Stimulated activated effector memory CD8-positive, alpha-beta T cell treated with anti-CD3 and anti-CD28 coated beads, Interleukin-12 subunit alpha, Interleukin-12 subunit beta, amount 100 ng/mL, for 72 hours (primary cell): ENCODE data around the gene LAMA4.

Experiments
- ATAC-seq: fragments of 150-1000 bp; cut with Tn5 transposase; 2 replicates; pipeline ENCODE4 v1.10.0; 2021
- DNase-seq, 2 donors: peaks; one replicate each; pipeline ENCODE4 v3.0.0; 2021 to 2022; ENCODE audit warnings: low spot score in 2 of 2
- H3K27ac Mint-ChIP-seq: one replicate; pipeline ENCODE4 v1.8.0; 2022; ENCODE audit warnings: mild to moderate bottlenecking, mixed read lengths
- H3K36me3 Mint-ChIP-seq: one replicate; pipeline ENCODE4 v1.8.0; 2022; ENCODE audit warnings: mild to moderate bottlenecking, mixed read lengths
- H3K4me1 Mint-ChIP-seq: one replicate; pipeline ENCODE4 v1.8.0; 2022; ENCODE audit warnings: mixed read lengths
- H3K4me3 Mint-ChIP-seq: one replicate; pipeline ENCODE4 v1.8.0; 2022; ENCODE audit warnings: mild to moderate bottlenecking, mixed read lengths
- H3K9me3 Mint-ChIP-seq: one replicate; pipeline ENCODE4 v1.8.0; 2022; ENCODE audit warnings: mixed read lengths

Gene LAMA4

DNA sequence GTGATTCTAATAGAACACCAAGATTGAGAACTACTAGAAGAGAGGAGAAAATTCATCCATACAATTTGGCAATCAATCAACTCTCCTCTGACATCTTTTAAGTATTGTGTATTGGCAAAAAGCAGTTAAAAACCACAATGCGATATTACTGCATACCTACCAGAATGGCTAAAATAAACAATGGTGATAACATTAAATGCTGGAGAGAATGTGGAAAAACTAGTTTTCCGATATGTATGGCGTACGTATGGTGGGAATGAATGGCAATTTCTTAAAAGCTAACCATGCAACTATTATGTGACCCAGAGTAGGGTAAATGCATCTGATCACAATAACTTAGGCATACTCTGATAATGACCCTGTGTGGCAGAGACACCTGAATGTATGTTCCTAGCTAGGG, 29.3 kb upstream of the LAMA4 start:
- no peak overlapping the region for H3K27ac Mint-ChIP-seq
- no peak overlapping the region for H3K4me3 Mint-ChIP-seq
- H3K4me1 Mint-ChIP-seq: peaks cover 14% of the 10 kb centered on the region
- peaks cover 6% of the 10 kb centered on the region for H3K36me3 Mint-ChIP-seq
- no peak for DNase-seq
- no peak for ATAC-seq
- no peaks in the 10 kb centered on the region for H3K9me3 Mint-ChIP-seq

DNA sequence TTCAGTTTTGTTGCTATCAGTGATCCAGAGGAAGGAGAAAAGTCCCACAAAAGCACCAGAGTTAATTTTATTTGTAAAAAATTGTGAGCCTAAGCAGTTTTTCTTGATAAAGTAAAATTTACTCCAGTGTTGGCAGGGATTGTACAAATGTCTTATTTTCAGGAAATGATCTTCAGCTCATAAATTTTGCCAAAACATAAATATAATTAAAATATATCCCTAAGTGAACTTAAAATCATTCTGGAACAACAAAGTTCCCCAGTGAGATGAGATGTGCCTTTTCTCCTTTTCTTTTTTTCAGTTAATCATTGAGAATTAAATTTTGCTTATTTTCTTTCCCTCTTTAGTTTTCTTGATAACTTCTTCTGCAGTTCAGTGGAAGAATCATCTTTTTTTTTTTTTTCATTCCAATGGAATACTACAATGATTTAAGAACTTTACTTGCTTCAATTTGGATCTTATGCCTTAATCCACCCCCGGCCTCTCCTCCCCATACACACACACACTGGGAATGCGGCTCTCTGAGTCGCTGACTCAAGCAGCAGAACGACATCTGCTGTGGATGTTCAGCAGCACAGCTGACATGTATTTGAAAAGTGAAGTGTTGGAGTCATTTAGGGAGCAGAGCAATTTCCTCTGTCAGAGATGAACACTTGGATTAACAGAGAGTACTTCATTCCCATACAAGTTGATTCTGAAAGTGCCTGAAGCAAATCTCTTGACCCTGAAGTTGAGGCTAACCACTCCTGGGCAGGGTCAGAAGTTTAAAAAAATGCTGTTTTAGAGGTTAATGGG, 27.7 kb upstream of the LAMA4 start:
- DNase-seq: no peak
- no peak for ATAC-seq
- Mint-ChIP-seq H3K9me3 (no peaks in the 10 kb centered on the region), H3K36me3 (peaks cover 6% of the 10 kb centered on the region), H3K4me1 (peaks cover 11% of the 10 kb centered on the region), H3K27ac (no peak overlapping the region), H3K4me3 (no peak overlapping the region)

DNA sequence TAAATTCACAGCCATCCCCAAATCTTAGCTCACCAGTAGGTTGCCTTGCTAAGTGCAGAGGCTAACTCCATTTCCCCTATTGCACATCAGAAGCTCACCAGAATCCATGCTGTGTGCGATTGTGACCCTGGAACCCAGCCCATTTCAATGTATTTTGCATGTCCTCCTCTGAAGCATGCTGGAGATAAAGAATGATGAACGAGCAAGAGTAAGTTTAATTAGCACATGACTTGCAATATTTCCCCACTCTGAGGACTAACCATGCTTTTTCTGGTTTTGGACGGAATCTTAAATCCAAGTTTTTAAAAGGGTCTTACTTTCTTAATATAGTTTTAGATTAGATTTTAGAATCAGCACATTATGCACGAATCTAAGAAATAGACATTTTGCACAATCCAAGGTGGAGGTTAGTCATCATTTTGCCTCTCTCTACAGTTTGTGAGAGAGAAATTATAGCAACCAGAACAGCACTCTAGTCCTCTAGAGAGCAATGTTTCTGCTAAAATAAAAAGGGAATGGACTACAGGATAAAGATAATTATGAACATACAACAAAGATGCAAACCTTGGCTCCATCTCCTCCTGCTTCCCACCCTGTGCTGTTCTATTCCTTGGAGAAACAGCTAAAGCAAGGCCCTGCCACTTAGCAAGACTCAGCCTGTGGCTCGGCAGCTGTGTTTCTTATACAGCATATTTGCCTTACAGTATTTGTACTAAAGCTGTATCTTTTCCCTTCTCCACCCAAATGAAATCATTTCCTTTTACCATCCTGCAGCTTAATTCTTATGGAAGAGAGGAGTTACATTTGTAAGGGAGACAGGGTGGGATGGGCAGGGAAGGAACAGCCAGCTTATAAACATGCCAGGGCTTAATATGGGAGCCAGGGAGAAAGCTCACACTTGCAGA, 24.9 kb upstream of the LAMA4 start:
- DNase-seq: no peak
- Mint-ChIP-seq H3K27ac (no peak overlapping the region), H3K36me3 (no peaks in the 10 kb centered on the region), H3K9me3 (no peaks in the 10 kb centered on the region), H3K4me1 (no peaks in the 10 kb centered on the region), H3K4me3 (no peak overlapping the region)
- ATAC-seq: no peak

DNA sequence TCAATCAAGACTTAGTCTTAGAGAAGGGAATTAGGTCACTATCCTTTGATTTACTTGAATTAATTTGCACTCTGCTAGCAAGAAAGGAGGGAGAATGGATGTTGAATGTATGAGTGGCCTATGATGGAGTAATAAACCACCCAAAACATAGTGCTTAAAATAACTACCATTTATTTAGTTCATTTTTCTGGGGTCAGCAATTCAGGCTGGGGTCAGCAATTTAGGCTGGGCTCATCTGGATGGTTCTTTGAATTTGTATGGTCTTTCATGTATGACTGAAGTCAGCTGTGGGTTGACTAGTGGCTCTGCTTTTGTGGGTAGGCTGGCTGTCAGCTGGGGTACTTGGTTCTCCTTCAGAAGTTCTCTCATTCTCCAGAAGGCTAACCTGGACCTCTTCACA, 21.0 kb upstream of the LAMA4 start:
- peaks cover 7% of the 10 kb centered on the region for H3K4me1 Mint-ChIP-seq
- H3K9me3 Mint-ChIP-seq: no peaks in the 10 kb centered on the region

DNA sequence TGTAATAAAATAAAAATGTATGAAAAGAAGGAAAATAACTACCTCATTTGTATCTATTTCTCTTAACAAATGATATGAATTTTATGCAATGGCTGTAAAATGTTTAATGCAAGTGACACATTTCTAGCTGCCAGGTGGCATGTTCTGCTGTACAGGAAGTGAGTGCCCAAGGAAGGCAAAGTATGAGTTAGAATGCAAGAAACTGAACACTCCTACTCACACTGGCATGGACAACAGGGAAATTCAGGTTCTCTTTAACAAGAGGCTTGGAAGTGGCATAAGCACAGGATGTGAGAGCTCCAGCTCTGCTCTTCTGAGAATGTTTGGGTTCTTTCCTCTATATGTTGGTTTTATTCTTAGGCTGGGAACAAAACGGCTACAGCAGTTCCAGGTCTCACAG, 20.4 kb upstream of the LAMA4 start:
- H3K9me3 Mint-ChIP-seq: no peaks in the 10 kb centered on the region
- DNase-seq: no peak
- H3K4me1 Mint-ChIP-seq: peaks cover 12% of the 10 kb centered on the region

More for the DNA sequence above, 21.0 kb upstream of the LAMA4 start:
- Mint-ChIP-seq H3K27ac (no peak overlapping the region), H3K36me3 (no peaks in the 10 kb centered on the region), H3K4me3 (no peak overlapping the region)
- no peak for ATAC-seq
- DNase-seq: no peak

DNA sequence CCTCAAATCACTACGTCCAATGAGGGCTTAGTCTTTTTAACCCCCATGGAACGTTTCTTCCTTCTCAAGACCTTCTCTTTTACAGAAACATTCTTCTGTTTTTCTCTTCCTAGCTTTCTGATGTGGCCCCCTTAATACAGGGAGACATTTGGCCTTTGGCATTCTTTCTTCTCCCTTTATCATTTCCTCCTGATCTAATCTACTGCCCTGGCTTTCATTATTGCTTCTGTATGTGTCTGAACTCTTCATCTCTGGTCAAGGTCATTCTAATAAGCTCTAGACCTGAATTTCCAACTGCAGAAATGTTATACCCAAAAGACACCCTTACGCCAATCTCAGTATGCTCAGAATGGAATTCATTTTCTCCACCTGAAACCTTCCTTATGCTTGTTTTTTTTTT, 18.4 kb upstream of the LAMA4 start:
- peaks cover 14% of the 10 kb centered on the region for H3K4me1 Mint-ChIP-seq
- no peaks in the 10 kb centered on the region for H3K36me3 Mint-ChIP-seq
- H3K9me3 Mint-ChIP-seq: no peaks in the 10 kb centered on the region
- ATAC-seq (no peak), DNase-seq (no peak)
- H3K4me3 Mint-ChIP-seq: no peak overlapping the region
- no peak overlapping the region for H3K27ac Mint-ChIP-seq

More for the DNA sequence above, 20.4 kb upstream of the LAMA4 start:
- Mint-ChIP-seq H3K27ac (no peak overlapping the region), H3K4me3 (no peak overlapping the region), H3K36me3 (no peaks in the 10 kb centered on the region)
- ATAC-seq: no peak

DNA sequence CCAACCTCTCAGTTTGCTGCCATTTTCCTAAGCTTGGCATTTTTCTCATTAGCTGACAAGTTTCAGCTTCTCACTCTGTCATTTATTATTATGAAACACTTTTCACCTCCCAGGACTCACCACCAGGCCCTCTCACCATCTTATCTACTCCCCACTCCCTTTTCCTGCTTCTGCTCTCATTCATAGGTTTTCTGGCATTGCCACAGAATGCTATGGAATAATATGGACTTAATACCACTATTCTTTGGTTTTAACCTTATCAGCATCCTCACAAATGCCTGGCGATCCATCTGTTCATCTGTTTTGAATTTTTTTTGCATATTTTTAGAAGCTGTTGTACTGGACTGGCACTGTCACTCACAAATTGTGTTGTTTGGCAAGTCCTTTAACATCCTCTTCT, 16.4 kb upstream of the LAMA4 start:
- DNase-seq: no peak
- peaks cover 14% of the 10 kb centered on the region for H3K4me1 Mint-ChIP-seq
- no peaks in the 10 kb centered on the region for H3K9me3 Mint-ChIP-seq
- no peak for ATAC-seq
- no peak overlapping the region for H3K4me3 Mint-ChIP-seq
- H3K27ac Mint-ChIP-seq: no peak overlapping the region
- no peaks in the 10 kb centered on the region for H3K36me3 Mint-ChIP-seq

DNA sequence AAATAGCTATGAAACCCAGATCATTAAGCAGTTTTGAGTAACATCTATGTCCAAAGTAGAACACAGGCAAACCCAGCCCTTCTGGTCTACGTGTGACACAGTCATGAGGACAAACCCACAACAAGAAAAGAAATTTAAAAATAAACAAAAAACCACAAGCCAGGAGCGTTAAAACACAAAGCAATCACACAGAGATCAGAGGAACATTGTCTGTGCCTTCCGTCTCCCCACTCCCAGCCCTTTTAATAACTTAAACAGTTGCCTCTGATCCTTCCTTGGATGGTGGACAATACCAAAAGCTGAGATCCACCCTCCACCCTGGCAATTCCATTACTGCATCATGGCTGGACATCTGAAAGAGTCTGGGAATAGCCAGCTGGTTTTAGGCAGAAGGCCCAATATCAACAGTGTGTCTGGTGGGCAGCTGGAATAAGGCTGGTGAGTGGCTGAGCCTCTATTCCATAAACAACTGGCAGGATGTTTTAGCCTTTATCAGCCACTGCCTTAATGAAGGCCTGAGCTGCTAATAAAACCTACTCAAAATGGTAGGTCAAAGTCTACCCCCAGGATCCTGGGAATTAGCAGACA, 15.7 kb upstream of the LAMA4 start:
- no peaks in the 10 kb centered on the region for H3K9me3 Mint-ChIP-seq
- H3K27ac Mint-ChIP-seq: no peak overlapping the region
- H3K36me3 Mint-ChIP-seq: no peaks in the 10 kb centered on the region
- peak; percentile 34 for ATAC-seq
- no peak for DNase-seq
- no peak overlapping the region for H3K4me3 Mint-ChIP-seq
- H3K4me1 Mint-ChIP-seq: peaks cover 14% of the 10 kb centered on the region

DNA sequence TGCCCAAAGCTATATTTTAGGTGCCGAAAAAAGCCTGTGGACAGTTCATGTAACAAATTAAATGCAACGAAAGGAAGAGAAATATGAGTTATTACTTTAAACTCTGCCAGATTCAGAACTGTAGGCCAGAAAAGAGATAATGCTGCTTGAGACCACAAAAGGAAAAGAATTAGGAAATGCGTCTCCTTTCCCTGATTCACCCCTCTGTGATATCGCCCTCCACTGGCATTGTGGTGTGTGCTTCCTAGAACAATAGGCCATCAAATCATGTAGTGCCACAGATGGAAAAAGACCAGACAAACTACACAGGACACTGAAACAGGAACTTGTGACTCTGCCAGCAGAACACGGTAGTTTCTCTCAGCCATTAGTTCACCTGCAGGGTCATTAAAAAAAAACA, 14.7 kb upstream of the LAMA4 start:
- Mint-ChIP-seq H3K4me3 (no peak overlapping the region), H3K9me3 (no peaks in the 10 kb centered on the region), H3K36me3 (no peaks in the 10 kb centered on the region), H3K4me1 (peaks cover 14% of the 10 kb centered on the region), H3K27ac (no peak overlapping the region)
- ATAC-seq (no peak), DNase-seq (no peak)

DNA sequence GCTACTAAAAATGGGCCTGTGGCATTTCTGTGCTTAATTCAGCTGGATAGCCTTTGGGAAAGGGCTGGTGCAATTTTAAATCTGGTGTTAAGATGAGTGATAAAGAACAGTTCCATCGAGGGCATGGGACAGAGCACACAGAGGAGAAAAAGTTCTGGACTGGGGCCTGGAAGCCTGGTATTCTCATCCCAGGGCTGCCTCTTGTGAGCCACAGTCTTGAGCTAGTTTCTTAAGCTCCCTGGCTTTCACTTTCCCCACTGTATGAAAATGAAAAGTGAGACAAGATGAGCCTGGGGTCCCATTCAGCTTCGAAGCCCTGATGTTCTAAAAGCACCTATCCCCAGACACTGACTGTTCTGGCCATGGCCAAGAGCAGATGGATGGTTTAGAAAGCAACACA, 14.3 kb upstream of the LAMA4 start:
- H3K9me3 Mint-ChIP-seq: no peaks in the 10 kb centered on the region
- DNase-seq (no peak), ATAC-seq (no peak)
- H3K27ac Mint-ChIP-seq: no peak overlapping the region
- no peaks in the 10 kb centered on the region for H3K36me3 Mint-ChIP-seq
- H3K4me3 Mint-ChIP-seq: no peak overlapping the region
- H3K4me1 Mint-ChIP-seq: peaks cover 14% of the 10 kb centered on the region

DNA sequence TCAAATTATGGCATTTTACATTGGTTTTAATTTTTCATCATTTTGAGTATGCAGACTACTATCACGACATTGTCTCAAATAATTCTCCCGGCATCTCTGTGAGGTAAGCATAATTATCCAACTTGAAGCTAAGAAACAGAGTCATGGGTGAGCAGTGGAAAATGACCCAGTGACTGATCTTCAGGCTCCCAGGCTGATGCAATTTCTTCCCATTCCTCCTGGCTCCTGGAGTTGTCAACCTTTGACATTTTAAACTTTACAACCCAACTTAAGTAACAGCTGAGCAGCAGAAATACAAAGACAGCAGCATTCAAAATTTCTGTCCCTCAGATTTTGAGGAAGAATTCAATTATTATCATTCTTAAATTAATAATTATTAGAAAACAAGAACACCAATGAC, 13.7 kb upstream of the LAMA4 start:
- no peaks in the 10 kb centered on the region for H3K9me3 Mint-ChIP-seq
- H3K4me3 Mint-ChIP-seq: no peak overlapping the region
- H3K27ac Mint-ChIP-seq: no peak overlapping the region
- H3K36me3 Mint-ChIP-seq: no peaks in the 10 kb centered on the region
- DNase-seq (no peak), ATAC-seq (no peak)
- peaks cover 14% of the 10 kb centered on the region for H3K4me1 Mint-ChIP-seq

DNA sequence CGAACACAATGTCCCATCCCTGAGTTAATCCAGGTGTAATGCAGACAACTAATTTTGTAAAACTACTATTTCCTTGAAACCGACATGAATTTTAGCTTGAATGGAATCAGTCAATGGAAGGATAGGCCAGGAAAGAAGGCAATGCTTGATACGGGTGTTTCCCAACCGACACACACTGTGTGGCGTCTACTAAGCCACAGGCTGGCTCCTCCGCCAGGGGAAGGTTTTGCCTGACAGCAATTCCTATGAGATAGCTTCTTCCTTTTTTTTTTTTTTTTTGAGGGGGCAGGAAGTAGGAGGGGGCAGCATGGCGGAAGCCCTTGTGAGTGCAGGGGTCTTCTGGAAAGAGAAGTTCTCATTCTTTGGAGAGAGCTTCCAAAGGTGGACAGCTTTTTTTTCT, 12.0 kb upstream of the LAMA4 start:
- Mint-ChIP-seq H3K27ac (no peak overlapping the region), H3K36me3 (no peaks in the 10 kb centered on the region), H3K4me1 (peaks cover 14% of the 10 kb centered on the region), H3K4me3 (no peak overlapping the region), H3K9me3 (no peaks in the 10 kb centered on the region)
- ATAC-seq (no peak), DNase-seq (no peak)

DNA sequence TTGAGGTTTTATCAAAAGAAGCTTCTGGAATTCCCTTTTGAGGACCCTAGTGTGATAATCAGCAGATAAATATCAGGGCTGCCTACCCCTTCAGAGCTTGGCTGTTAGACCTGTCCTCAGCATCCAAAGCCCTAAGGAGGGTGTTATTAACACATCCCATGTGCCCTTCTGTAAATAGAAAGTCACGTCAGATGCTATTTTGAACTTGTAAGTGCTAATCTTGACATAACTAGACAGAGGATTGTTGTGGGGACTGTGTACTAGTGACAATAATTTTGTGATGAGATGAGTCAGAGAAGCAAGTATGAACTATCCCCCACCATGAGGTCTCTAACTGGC, 4.9 kb upstream of the LAMA4 start:
- no peak for ATAC-seq
- no peaks in the 10 kb centered on the region for H3K9me3 Mint-ChIP-seq
- peaks cover 5% of the 10 kb centered on the region for H3K4me1 Mint-ChIP-seq
- H3K27ac Mint-ChIP-seq: no peak overlapping the region
- H3K4me3 Mint-ChIP-seq: no peak overlapping the region
- H3K36me3 Mint-ChIP-seq: no peaks in the 10 kb centered on the region
- DNase-seq: no peak

DNA sequence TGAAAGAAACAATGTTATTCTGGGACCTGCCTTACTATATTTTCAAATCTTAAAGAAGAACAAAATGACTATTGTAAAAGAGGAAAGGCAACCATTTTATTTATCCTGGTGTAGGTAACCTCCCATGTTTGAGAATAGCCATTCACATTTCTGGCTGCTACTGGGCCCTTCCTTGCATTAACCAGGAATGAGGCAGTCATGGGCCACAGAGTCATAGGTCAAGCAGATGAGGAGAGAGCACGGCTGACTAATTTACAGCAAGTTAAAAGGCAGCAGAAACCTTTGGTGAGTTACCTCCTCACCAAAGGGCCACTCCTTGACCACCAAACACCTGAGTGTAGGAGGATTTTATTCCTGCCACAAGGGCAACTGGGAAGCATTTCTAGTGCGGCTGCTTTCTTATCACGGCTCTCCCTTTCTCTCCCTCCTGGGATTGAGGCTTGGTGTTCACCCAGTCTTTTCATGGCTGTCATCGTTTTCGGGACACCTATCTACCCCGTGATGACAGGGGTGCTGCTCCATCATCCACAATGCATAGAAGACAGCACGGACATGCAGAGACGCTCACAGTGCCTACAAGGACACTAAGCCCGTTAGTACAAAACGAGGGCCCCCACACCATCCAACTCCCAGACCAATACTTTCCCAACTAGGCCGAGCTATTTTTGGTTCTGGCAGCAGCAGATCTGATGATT, 4.4 kb upstream of the LAMA4 start:
- H3K9me3 Mint-ChIP-seq: no peaks in the 10 kb centered on the region
- H3K36me3 Mint-ChIP-seq: no peaks in the 10 kb centered on the region
- no peak for DNase-seq
- no peak for ATAC-seq
- no peak overlapping the region for H3K4me3 Mint-ChIP-seq
- H3K4me1 Mint-ChIP-seq: peaks cover 10% of the 10 kb centered on the region
- H3K27ac Mint-ChIP-seq: no peak overlapping the region

DNA sequence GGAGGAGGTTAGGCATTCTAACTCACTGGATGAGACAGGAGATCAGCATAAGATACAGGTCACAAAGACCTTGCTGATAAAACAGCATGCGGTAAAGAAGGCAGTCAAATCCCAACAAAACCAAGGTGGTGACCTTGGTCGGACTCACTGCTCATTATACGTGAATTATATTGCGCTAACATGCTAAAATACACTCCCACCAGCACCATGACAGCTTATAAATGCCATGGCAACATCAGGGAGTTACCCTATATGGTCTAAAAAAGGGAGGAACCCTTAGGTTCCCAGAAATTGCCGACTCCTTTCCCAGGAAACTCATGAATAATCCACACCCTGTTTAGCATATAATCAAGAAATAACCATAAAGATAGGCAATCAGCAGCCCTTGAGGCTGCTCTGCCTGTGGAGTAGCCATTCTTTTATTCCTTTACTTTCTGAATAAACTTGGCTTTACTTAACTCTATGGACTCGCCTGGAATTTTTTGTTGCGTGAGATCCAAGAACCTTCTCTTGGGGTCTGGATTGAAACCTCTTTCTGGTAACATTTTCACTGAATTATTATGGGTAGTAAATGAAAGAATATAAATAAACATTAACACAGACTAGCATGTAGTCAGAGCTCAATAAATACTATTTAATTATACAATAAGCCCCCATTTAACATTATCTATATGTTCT, 3.0 kb upstream of the LAMA4 start:
- H3K36me3 Mint-ChIP-seq: no peaks in the 10 kb centered on the region
- no peak for ATAC-seq
- no peak for DNase-seq
- no peaks in the 10 kb centered on the region for H3K9me3 Mint-ChIP-seq
- no peak overlapping the region for H3K27ac Mint-ChIP-seq
- peaks cover 17% of the 10 kb centered on the region for H3K4me1 Mint-ChIP-seq
- H3K4me3 Mint-ChIP-seq: no peak overlapping the region
